ENCODE measurements around the gene GH2. TPM values are rescaled to one million over a fixed set of nuclear protein-coding genes. Genes with fewer than 3 reads are reported as not detected.

GH2 gene
- total and polyA plus RNA-seq, 2 donors (not counting 3 experiments of a cell fraction or from before 2014, with no cell fraction given) = not detected

GRCh38 chr17:63842173-63842539 is 39.6 kb downstream of the GH2 start:
- Histone ChIP-seq H3K36me3 (ENCODE audit: control insufficient read depth in 2 of 2, extremely low read depth in 1 of 2, insufficient read depth in 2 of 2, low read length in 2 of 2) (no peaks in the 10 kb centered on the region), H3K27ac (ENCODE audit: insufficient read depth, low read depth, low read length) (peak overlapping the region; percentile 38), H3K9me1 (replicated peaks; ENCODE audit: control insufficient read depth, extremely low read depth, insufficient read depth, low read length) (no peaks in the 10 kb centered on the region), H3K9ac (replicated peaks; ENCODE audit: extremely low read depth, insufficient read depth, low read length) (peak overlapping the region; percentile 75), H3K4me2 (ENCODE audit: insufficient read depth, low read length) (peak overlapping the region; percentile 84), H3K27me3 (ENCODE audit: control insufficient read depth in 2 of 2, insufficient read depth in 2 of 2, low read length in 2 of 2) (no peaks in the 10 kb centered on the region), H3K4me3 (replicated peaks in 1 of 3; ENCODE audit: insufficient read depth in 1 of 3, low read depth in 1 of 3, low read length in 3 of 3) (peak overlapping the region; percentile 56 to 86 (median 77)), H2AFZ (ENCODE audit: low read depth, low read length) (peak overlapping the region; percentile 70), H3K79me2 (ENCODE audit: control insufficient read depth, insufficient read depth, low read length) (peaks cover 43% of the 10 kb centered on the region), H3K9me3 (replicated peaks; ENCODE audit: control insufficient read depth, insufficient read depth, low read length) (no peaks in the 10 kb centered on the region), H4K20me1 (replicated peaks; ENCODE audit: control insufficient read depth, extremely low read depth, insufficient read depth, low read length) (no peaks in the 10 kb centered on the region), H3K4me1 (ENCODE audit: control insufficient read depth, extremely low read depth, insufficient read depth, low read length) (peaks cover 24% of the 10 kb centered on the region)
- FAIRE-seq (no peak), DNase-seq (ENCODE audit: low read depth, low spot score) (peak; percentile 44)
- intact Hi-C loops (cut with micrococcal nuclease) = no loop called here
- ChIA-PET CTCF (interaction anchor here (0.6 to 1.1 kb wide), 5 partner anchors 9 to 24 kb away, joined by 3 to 4 read pairs (median 3); no protein-coding TSS in a partner anchor), POLR2A (no interaction called here)
- dilution Hi-C loops (cut with MboI; ENCODE audit: extremely low pct_ligation_motif_present, low sequenced_read_pairs) = no loop called here
- BruUV-seq (replicated peaks) = no TSS peak
- TF ChIP-seq MAX (IDR thresholded peaks at IDR 0.05; ENCODE audit: insufficient read depth, insufficient read length) (no peak), POLR2A (IDR thresholded peaks at IDR 0.05; ENCODE audit: low read depth, low read length) (no peak), GATA2 (IDR thresholded peaks at IDR 0.05; ENCODE audit: insufficient read depth, insufficient read length, low read depth, low read length) (no peak), POLR2AphosphoS5 (IDR thresholded peaks at IDR 0.05; ENCODE audit: insufficient read depth, low read depth, low read length) (no peak), MYC (IDR thresholded peaks at IDR 0.05; ENCODE audit: low read depth, low read length) (no peak), JUN (IDR thresholded peaks at IDR 0.05; ENCODE audit: borderline replicate concordance, insufficient read depth, insufficient read length, low read depth) (no peak), FOS (IDR thresholded peaks at IDR 0.05; ENCODE audit: borderline replicate concordance, insufficient read depth, low read length) (no peak), EZH2 (IDR thresholded peaks at IDR 0.05; ENCODE audit: borderline replicate concordance, low read depth, low read length, severe bottlenecking) (no peak), CTCF (IDR thresholded peaks at IDR 0.05; ENCODE audit: extremely low read depth in 1 of 2, insufficient read depth in 1 of 2, low read depth in 1 of 2, low read length in 2 of 2) (no peak)
